ENCODE data around the gene PPME1. TPM values are rescaled to one million over a fixed set of nuclear protein-coding genes. Genes with fewer than 3 reads are reported as not detected.

The PPME1 gene, protein sequence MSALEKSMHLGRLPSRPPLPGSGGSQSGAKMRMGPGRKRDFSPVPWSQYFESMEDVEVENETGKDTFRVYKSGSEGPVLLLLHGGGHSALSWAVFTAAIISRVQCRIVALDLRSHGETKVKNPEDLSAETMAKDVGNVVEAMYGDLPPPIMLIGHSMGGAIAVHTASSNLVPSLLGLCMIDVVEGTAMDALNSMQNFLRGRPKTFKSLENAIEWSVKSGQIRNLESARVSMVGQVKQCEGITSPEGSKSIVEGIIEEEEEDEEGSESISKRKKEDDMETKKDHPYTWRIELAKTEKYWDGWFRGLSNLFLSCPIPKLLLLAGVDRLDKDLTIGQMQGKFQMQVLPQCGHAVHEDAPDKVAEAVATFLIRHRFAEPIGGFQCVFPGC
- total RNA-seq, result 20.6 and 27.5 TPM in 2 replicates

GRCh38 chr11:74170694-74171629, at the start of gene PPME1, which contains the start of gene C2CD3:
TSS of gene PPME1 (plus strand) at chr11:74171289. CDS start at chr11:74171422, 133 bp downstream.
TSS of gene C2CD3 (minus strand) at chr11:74171002. CDS start at chr11:74170792, 210 bp downstream.

Other genes starting within 250 kb of the PPME1 start
- not detected in 2 replicates for gene DNAJB13, start 220.3 kb upstream of the PPME1 start, total RNA-seq
- 0.37 and 0.57 TPM in 2 replicates for gene UCP2, start 188.4 kb upstream of the PPME1 start, total RNA-seq
- 0.14 and 0.55 TPM in 2 replicates for gene UCP3, start 162.2 kb upstream of the PPME1 start, total RNA-seq
- gene C2CD3, start 287 bp upstream of the PPME1 start, total RNA-seq, result 4.1 and 5.9 TPM in 2 replicates
- 20.8 and 35.9 TPM in 2 replicates for gene P4HA3, start 140.4 kb downstream of the PPME1 start, total RNA-seq
- 3.0 and 3.5 TPM in 2 replicates for gene PGM2L1, start 227.1 kb downstream of the PPME1 start, total RNA-seq